GM18507 (cell line): Measurements from ENCODE around the gene MBNL1.
"Not testable (repeated sequence)": the region's sequence is repeated elsewhere in the genome, so short reads cannot be mapped to it uniquely, and the experiment has no call there.

ENCODE experiments used
- DNase-seq: peaks from one replicate; pipeline ENCODE4 v3.0.0; 2011; ENCODE audit warnings: low read depth; ENCODE audit not compliant: insufficient read length; ENCODE audit errors: extremely low spot score
- FAIRE-seq: peaks from 2 replicates; lab custom pipeline; 2011; peaks lifted over from hg19 to GRCh38; lab: Jason Lieb, UNC

Gene MBNL1

DNA sequence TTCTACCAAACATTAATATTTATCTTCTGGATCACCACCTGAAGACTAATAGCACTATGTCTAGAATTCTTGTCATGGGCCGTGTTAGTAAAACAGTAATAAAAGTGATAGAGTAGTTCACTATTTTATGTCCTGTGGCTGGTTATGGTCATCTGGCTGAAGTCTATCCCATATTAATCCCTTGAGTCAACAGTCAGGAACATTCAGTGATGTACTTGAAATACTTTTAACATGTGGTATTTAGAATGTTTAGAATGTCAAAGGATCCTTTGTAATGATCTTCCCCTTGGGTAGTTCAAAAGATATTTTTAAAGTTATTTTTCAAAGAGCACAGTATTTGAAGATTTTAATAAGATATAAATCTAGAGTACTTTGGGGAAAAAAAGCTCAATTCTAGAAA is 117.0 kb downstream of the MBNL1 start:
- DNase-seq = no peak
- FAIRE-seq = no peak

DNA sequence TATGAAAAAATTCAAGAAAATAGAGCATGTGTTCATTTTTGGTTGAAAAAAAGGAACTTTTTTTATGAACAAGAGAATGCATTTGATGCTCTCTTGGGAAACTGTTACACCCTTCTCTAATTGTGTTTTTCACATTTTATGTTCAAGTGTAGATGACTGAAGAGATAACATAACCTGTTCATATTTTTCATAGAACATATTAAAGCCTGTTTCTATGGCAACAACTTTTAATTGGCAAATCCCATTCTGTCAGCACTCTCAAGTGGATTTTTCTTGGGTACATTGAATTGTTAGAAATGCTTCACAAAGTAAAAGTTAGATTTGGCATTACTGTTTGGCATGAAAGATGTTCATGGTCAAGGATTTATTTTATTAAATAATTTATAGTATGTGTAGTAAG is 117.5 kb downstream of the MBNL1 start:
- FAIRE-seq (no peak), DNase-seq (no peak)

DNA sequence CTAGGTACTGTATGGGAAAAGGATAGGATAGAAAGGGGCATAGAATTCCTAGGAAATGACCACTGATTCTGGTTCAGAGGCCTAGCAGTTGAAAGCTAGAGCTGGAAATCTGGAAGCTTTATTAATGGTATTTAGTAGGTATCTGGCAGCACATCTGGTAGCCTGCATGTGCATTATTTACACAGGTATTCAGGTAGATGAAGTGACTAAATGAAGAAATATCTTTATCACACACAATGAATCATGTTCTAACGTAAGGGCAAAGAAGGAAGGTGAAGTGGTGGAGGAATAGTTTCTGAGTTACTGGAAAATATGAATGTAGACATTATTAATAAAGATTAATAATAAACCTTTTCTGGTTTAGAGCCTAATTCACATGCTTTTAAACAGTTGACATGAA is 119.9 kb downstream of the MBNL1 start:
- DNase-seq = no peak
- no peak for FAIRE-seq

DNA sequence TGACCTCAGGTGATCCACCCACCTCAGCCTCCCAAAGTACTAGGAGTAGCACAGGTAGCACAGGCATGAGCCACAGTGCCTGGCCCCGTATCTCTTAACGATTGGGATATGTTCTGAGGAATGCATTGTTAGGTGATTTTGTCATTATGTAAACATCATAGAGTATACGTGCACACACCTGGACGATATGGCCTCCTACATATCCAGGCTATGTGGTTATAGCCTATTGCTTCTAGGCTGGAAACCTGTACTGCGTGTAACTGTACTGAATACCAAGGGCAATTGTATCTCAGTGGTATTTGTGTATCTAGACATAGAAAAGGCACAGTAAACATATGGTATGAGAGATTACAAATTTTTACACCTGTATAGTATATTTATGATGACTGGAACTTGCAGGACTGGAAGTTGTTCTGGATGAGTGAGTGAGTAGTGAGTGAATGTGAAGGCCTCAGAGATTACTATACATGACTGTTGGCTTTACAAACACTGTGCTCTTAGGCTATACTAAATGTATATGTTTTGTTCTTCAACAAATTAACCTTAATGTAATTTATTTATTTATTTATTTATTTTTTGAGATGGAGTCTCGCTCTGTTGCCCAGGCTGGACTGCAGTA is 120.7 kb downstream of the MBNL1 start:
- FAIRE-seq (no peak), DNase-seq (no peak)

DNA sequence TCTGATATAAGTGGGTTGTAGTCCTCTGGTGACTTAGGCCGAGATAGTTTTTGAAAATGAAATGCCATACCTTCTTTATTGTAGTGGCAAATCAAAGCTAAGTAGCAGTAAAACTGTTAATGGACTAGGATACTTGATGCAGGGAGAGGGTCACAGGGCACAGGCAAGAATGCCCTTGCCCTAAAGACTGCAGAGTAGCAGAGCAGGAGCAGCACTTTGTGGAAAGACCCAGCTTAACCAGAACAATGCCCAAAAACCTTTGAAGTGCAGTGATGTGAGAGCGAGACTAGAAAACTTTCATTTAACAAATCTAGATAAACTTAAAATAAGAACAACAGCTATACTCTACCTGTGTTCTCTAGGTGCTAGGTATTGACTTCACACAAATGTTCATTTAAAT is 121.9 kb downstream of the MBNL1 start:
- no peak for FAIRE-seq
- DNase-seq = no peak

DNA sequence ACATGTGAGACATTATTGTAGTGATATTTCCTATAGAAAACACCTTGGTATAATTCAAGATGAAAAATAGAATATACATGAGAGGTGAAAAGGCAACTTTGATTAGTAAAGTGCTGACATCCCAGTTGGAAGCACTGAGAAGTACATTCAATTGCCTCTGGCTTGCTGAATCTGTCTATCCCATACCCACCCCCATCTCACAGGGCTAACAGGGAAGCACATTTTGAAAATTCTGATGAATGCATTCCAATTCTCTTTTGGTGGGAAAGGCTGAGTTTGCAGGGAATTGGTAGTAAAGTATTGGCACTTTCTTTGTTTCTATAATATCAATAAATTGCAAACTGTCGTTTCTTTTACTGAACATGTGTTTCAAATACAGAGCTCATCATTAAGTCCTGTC is 122.9 kb downstream of the MBNL1 start:
- FAIRE-seq = no peak

GRCh38 chr3:152392272-152392880 is 123.6 kb downstream of the MBNL1 start:
- no peak for DNase-seq
- no peak for FAIRE-seq

More for the DNA sequence above, 122.9 kb downstream of the MBNL1 start:
- DNase-seq = no peak

DNA sequence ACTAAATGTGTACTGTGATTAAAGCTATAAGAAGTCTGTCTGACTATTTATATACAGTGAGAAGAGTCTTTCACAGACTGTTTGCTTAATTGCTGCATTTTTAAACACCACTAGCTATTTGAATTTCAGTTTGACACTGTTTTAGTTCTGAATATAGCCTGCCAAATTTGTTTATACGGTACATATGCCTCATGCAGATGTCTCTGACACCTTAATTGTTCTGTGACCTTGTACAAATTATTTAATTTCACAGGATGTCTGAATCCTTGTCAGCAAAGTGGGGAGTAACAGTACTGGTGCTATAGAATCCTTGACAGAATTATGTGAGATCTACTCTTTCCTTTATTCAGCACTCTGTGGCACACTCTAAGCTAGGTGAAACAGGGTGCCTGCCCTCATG is 125.5 kb downstream of the MBNL1 start:
- DNase-seq (no peak), FAIRE-seq (no peak)

DNA sequence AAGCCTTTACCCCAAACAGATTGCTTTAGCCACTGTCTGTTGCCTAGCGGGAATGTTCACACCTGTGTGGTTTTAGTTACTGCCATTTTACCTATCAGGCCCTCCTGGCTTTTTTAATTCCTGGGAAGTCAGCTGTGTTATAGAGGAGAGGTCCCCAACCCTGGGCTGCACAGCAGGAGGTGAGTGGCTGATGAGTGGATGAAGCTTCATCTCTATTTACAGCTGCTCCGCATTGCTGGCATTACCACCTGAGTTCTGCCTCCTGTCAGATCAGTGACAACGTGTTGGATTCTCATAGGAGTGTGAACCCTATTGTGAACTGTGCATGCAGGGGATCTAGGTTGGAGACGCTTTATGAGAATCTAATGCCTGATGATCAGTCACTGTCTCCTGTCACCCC is 127.0 kb downstream of the MBNL1 start:
- no peak for DNase-seq
- FAIRE-seq = no peak

- FAIRE-seq (no peak), DNase-seq (no peak)
Measured at GRCh38 chr3:152396867-152397266, 128.1 kb downstream of the MBNL1 start.

GRCh38 chr3:152397348-152397747 is 128.6 kb downstream of the MBNL1 start:
- not testable (repeated sequence) for DNase-seq, FAIRE-seq

DNA sequence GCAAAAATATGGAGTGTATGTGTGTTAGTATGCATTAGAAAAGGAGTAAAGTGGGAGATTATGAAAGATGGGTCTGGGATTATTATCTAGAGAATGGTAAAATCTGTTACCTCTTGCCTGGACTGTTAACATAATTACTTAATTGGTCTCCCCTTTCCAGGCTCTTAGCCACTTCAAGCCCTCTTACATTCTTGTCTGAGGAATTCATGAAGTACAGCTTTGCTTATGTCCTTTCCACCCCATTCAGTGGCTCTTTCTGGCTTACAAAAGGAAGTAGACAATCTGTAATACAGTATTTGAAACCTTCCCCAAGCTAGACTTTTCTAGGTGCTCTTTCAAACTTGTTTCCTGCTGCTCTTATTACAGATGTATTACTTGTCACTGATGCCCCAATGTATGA is 129.8 kb downstream of the MBNL1 start:
- DNase-seq = no peak

GRCh38 chr3:152399374-152399773 is 130.6 kb downstream of the MBNL1 start:
- no peak for FAIRE-seq
- no peak for DNase-seq

More for the DNA sequence above, 129.8 kb downstream of the MBNL1 start:
- peak; percentile 71 for FAIRE-seq

GRCh38 chr3:152400887-152401286 is 132.2 kb downstream of the MBNL1 start:
- no peak for DNase-seq
- no peak for FAIRE-seq

DNA sequence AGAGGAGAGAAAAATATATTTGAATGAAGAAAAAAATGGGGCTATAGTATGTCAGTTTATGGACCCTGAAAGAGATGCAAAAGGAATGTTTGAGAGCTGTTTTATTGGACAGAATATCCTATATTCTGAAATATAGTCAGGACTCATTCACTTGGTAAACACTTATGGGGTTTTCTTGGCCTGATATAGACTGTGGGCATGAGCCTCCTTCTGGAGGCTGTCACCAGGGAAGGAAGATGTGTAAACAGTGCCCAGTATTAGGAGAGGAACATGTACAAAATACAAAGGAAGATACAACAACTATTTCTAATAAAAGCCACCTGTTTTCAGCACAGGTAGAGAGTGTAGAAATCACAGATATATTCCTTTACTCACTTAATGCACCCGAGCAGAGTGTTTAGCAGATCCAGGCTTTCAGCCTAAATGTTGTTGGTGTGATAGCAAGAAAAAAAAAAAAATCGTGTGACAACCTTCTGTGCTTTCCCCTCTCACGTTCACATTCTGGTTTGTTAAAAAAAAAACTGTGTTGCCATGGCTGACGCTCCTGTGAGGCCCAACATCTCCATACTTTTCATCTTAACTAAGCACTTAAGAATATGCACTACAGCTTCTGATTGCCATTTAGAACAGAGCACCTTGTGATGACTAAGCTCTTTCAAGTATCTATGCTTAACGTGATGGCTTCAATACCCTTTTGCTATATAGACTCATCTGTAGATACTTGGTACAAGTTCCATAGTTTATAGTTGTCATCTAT is 134.1 kb downstream of the MBNL1 start:
- FAIRE-seq = peak; percentile 53
- no peak for DNase-seq

- DNase-seq (no peak), FAIRE-seq (no peak)
Measured at GRCh38 chr3:152403632-152404066, 134.9 kb downstream of the MBNL1 start.

- peak; percentile 50 for FAIRE-seq
- DNase-seq = no peak
Measured at GRCh38 chr3:152404976-152405375, 136.2 kb downstream of the MBNL1 start.

GRCh38 chr3:152405915-152406802 is 137.4 kb downstream of the MBNL1 start:
- DNase-seq (no peak), FAIRE-seq (no peak)

DNA sequence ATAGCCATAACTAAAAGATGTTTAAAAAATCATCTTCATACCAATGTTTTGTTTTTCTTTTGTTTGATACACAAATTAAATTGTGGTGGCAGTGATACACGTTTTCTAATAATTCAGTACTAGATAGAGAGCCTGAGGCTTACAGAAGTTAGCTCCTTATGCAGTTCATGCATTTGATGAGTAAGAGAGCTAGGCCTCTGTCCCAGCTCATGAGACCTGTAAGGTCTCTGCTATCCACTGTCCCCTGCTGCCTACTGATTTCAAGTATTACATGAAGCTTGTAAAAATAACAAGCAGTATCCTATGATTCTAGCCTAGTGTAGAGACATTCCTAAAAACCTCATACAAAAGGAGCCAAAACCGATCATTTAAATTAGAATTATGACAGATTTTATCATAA is 144.5 kb downstream of the MBNL1 start:
- FAIRE-seq = no peak
- no peak for DNase-seq
